NCI-H146 (cell line): ENCODE data around the gene LCAT.
A peak's percentile ranks its signal among the peaks of the same experiment; 100 is the strongest.
"Not testable (repeated sequence)": the region's sequence is repeated elsewhere in the genome, so short reads cannot be mapped to it uniquely, and the experiment has no call there.

Experiments used
- DNase-seq: peaks from one replicate; lab custom pipeline; 2025; lab: John Stamatoyannopoulos, UW

The LCAT gene

GRCh38 chr16:67931712-67932461 lies 12.0 kb downstream of the LCAT start, which contains the start of gene CTRL:
Gene CTRL (minus strand): TSS chr16:67931862. CDS start chr16:67931852, 10 bp downstream.
- DNase-seq = no peak

DNA sequence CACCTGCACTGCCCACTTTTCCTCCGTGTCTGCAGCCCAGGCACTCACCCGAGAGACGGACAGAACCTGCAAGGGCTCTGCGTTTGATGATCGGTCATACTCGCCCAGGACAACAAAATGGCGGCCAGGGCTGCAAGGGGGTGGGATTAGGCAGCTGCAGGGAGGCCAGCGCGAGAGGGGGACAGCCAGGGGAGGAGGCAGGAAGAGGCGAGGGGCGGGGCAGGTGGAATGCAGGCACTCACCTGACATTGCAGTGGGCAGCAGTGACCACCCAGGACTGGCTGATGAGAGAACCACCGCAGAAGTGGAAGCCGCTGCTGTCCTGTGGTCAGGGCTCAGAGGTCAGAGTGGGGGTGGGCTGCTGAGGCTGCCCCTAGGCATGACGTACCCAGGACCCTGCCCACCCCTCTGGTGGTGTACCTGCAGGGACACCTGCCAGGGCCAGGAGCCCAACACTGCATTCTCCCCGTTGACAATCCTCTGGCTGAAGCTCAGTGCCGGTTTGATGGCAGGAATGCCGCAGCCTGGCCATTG lies 13.2 kb downstream of the LCAT start:
- no peak for DNase-seq

- DNase-seq = no peak
Observed at GRCh38 chr16:67930191-67930590, 13.7 kb downstream of the LCAT start.

GRCh38 chr16:67928561-67929364 lies 15.2 kb downstream of the LCAT start:
- DNase-seq = peak; percentile 68

DNA sequence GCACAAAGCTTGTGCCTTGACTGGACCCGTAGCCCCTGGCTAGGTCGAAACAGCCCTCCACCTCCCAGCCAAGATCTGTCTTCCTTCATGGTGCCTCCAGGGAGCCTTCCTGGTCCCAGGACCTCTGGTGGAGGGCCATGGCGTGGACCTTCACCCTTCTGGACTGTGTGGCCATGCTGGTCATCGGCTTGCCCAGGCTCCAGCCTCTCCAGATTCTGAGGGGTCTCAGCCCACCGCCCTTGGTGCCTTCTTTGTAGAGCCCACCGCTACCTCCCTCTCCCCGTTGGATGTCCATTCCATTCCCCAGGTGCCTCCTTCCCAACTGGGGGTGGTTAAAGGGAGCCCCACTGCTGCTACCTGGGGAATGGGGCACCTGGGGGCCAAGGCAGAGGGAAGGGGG lies 15.8 kb downstream of the LCAT start:
- no peak for DNase-seq

DNA sequence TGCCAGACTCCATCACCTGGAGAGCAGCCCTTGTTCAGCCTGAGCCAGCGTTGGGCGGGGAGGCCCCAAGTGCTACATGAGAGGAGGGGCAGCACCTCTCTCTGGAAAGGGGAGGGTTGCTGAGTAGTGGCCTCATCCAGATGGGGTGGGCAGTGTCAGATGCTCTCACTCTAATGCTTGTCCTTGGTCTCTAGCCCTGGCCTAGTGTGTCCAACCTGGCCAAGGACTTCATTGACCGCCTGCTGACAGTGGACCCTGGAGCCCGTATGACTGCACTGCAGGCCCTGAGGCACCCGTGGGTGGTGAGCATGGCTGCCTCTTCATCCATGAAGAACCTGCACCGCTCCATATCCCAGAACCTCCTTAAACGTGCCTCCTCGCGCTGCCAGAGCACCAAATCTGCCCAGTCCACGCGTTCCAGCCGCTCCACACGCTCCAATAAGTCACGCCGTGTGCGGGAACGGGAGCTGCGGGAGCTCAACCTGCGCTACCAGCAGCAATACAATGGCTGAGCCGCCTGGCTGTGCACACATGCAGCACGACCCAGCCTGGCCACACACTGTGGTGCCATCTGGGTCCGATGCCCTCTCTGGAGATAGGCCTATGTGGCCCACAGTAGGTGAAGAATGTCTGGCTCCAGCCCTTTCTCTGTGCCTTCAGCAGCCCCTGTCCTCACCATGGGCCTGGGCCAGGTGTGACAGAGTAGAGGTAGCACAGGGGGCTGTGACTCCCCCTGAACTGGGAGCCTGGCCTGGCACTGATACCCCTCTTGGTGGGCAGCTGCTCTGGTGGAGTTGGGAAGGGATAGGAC lies 16.6 kb downstream of the LCAT start:
- DNase-seq = no peak

GRCh38 chr16:67926181-67926750 lies 17.7 kb downstream of the LCAT start:
- peak; percentile 78 for DNase-seq

DNA sequence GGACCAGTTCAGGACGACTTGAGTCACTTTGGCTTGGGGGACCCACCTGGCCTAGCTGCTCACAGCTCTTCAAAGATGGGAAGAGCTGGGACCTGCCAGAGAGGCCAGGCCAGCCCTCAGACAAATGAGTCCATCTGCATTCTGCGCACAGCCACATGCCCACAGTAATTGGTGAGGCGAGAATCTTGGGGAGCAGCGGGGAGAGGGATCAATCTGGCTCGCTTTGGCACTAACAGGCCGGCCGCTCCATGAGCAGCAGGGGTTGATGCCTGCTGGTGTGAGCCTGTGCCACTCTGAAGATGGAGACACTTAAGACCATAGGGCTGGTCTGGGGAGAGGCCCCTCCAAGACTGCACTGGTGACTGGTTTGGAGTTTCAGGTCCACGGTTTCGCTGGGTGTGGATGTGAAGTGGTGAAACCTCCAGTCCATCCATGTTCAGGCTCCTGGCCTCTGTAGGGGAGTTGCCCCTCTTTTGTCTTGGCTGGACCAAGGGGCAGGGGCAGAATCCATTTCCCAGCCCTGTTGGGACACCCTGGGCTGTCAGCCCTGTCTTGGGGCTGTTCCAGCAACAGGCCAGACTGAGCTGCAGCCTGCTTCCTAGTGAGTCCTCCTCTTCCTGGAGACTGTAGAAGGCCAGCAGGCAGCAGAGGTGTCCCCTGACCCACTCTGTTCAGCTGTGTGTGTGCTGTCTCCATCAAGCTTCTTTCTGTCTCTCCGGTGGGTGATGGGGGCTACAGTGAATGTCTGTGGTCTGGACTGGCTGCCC lies 19.6 kb downstream of the LCAT start:
- DNase-seq = no peak

- DNase-seq = no peak
Observed at GRCh38 chr16:67923414-67924116, 20.4 kb downstream of the LCAT start.

GRCh38 chr16:67922740-67923139 lies 21.2 kb downstream of the LCAT start:
- DNase-seq = no peak

GRCh38 chr16:67922221-67922620 lies 21.7 kb downstream of the LCAT start:
- DNase-seq = no peak

GRCh38 chr16:67919622-67920221 lies 24.2 kb downstream of the LCAT start:
- no peak for DNase-seq

- no peak for DNase-seq
Observed at GRCh38 chr16:67917852-67918236, 26.1 kb downstream of the LCAT start.

DNA sequence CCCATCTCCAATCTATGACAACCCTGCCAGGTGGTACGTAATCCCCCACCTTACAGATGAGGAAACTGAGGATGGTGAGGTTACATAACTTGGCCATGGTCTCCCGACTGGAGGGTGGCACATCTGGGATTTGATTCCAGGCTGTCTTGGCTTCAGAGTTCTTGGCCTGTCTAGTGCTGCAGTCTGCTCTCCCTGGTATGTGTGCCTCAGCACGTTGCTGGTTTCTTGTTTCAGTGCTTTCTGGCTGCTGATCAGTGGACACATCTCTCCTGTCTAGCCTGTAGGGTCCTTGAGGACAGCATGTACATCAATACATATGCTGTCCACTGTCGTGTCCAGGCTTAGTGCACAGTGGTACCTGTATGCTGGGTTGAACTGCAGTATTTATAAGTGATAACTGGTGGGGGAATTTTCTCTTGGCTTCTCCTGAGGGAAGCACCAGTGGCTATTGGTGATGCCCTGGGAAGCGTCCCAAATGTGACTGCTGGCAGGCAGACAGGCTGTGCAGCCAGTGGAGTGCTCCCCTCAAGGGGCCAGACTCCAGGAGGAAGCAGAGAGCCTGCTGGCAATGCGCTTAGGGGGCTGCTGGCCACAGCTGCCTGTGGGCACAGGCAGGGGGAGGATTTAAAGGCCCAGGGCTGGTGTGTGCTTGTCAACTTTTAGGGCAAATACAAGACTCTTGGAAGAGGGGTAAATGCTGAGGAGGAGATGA lies 26.6 kb downstream of the LCAT start:
- DNase-seq = no peak

GRCh38 chr16:67915831-67916723 lies 27.8 kb downstream of the LCAT start:
- no peak for DNase-seq

- not testable (repeated sequence) for DNase-seq
Observed at GRCh38 chr16:67915496-67915769, 28.5 kb downstream of the LCAT start.

GRCh38 chr16:67914758-67915495 lies 29.0 kb downstream of the LCAT start:
- no peak for DNase-seq

DNA sequence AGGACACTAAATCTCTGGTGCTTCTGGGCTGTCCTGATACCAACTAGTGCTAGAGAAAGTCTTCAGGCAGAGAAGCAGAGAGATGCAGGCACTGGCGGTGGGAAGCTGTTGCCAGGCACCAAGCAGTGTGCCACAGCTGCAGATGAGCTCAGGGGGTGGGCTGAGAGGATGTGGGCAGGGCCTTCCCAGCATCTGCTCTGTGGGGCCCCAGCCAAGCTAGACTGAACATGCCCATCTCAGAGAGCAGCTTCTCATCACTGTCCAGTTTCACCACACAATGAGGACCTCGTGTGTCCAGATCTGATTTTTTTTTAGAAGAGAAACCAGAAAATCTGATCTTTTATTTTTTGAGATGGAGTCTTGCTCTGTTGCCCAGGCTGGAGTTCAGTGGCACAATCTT lies 33.8 kb downstream of the LCAT start:
- DNase-seq = peak; percentile 10
